ENCODE data around the gene ETFB. TPM values are rescaled to one million over a fixed set of nuclear protein-coding genes. Genes with fewer than 3 reads are reported as not detected.

The ETFB gene
- polyA plus RNA-seq, 1 of the 3 experiments (the other 2 are of a cell fraction): 169 TPM

- POLR2A ChIA-PET: no interaction called here
- Histone ChIP-seq H3K4me1 (ENCODE audit: control insufficient read depth in 1 of 2, insufficient read depth in 2 of 2, low read depth in 1 of 2, low read length in 1 of 2) (peaks cover 6 to 21% of the 10 kb centered on the region in 2 experiments; a peak in 3 of 4 replicates), H3K27me3 (ENCODE audit: insufficient read depth) (no peaks in the 10 kb centered on the region)
Observed at GRCh38 chr19:51364200-51365106, 1.7 kb downstream of the ETFB start.

More at GRCh38 chr19:51364200-51365106, 1.7 kb downstream of the ETFB start:
- Histone ChIP-seq H4K20me1 (ENCODE audit: insufficient read depth) (no peaks in the 10 kb centered on the region), H3K9ac (no peak overlapping the region), H3K4me3 (ENCODE audit: low read depth in 2 of 2, low read length in 1 of 2) (no peak overlapping the region), H3K27ac (ENCODE audit: low read depth in 2 of 2, low read length in 1 of 2) (no peak overlapping the region; a peak in 1 of 4 replicates), H3K4me2 (no peak overlapping the region), H3K36me3 (replicated peaks in 1 of 2; ENCODE audit: control insufficient read depth in 1 of 2, insufficient read depth in 2 of 2, low read length in 1 of 2) (no peaks in the 10 kb centered on the region), H2AFZ (ENCODE audit: low read depth) (no peak overlapping the region), H3K9me2 (no peaks in the 10 kb centered on the region), H3F3A (replicated peaks; ENCODE audit: insufficient read depth) (peaks cover 5% of the 10 kb centered on the region), H3K9me3 (no peaks in the 10 kb centered on the region), H3K79me2 (ENCODE audit: insufficient read depth) (peaks cover 6% of the 10 kb centered on the region)
- TF ChIP-seq NFIC (IDR thresholded peaks at IDR 0.05; ENCODE audit: borderline replicate concordance) (no peak), IRF3 (IDR thresholded peaks at IDR 0.05; ENCODE audit: low read depth, low read length) (no peak), GATA2 (CRISPR knock-in tag; IDR thresholded peaks at IDR 0.05) (no peak), FOXM1 (IDR thresholded peaks at IDR 0.05; ENCODE audit: low read depth) (no peak), SIN3A (IDR thresholded peaks at IDR 0.05; ENCODE audit: borderline replicate concordance, low read depth, low read length) (no peak), NRF1 (IDR thresholded peaks at IDR 0.05; ENCODE audit: low read depth, low read length) (no peak), RAD21 (IDR thresholded peaks at IDR 0.05; ENCODE audit: low read length) (no peak), ZBTB33 (IDR thresholded peaks at IDR 0.05; ENCODE audit: borderline replicate concordance, low read depth) (no peak), TAF1 (IDR thresholded peaks at IDR 0.05; ENCODE audit: borderline replicate concordance, low read depth, low read length) (no peak), CTCF (IDR thresholded peaks at IDR 0.05) (no peak)
- TF ChIP-seq, protein P1, sequence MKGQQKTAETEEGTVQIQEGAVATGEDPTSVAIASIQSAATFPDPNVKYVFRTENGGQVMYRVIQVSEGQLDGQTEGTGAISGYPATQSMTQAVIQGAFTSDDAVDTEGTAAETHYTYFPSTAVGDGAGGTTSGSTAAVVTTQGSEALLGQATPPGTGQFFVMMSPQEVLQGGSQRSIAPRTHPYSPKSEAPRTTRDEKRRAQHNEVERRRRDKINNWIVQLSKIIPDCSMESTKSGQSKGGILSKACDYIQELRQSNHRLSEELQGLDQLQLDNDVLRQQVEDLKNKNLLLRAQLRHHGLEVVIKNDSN (IDR thresholded peaks at IDR 0.05; ENCODE audit: borderline replicate concordance, low read depth): no peak
- TF ChIP-seq, protein P2, sequence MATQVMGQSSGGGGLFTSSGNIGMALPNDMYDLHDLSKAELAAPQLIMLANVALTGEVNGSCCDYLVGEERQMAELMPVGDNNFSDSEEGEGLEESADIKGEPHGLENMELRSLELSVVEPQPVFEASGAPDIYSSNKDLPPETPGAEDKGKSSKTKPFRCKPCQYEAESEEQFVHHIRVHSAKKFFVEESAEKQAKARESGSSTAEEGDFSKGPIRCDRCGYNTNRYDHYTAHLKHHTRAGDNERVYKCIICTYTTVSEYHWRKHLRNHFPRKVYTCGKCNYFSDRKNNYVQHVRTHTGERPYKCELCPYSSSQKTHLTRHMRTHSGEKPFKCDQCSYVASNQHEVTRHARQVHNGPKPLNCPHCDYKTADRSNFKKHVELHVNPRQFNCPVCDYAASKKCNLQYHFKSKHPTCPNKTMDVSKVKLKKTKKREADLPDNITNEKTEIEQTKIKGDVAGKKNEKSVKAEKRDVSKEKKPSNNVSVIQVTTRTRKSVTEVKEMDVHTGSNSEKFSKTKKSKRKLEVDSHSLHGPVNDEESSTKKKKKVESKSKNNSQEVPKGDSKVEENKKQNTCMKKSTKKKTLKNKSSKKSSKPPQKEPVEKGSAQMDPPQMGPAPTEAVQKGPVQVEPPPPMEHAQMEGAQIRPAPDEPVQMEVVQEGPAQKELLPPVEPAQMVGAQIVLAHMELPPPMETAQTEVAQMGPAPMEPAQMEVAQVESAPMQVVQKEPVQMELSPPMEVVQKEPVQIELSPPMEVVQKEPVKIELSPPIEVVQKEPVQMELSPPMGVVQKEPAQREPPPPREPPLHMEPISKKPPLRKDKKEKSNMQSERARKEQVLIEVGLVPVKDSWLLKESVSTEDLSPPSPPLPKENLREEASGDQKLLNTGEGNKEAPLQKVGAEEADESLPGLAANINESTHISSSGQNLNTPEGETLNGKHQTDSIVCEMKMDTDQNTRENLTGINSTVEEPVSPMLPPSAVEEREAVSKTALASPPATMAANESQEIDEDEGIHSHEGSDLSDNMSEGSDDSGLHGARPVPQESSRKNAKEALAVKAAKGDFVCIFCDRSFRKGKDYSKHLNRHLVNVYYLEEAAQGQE (IDR thresholded peaks at IDR 0.05; ENCODE audit: low read depth, low read length): no peak
- CTCF ChIA-PET: no interaction called here
- no peak for DNase-seq
- 87% methylated on average over 15 of the region's 15 CpGs for WGBS (ENCODE audit: low lambda C conversion rate)
